Tibial artery (tissue), 4 donors: ENCODE data around the gene SLC24A3.

Experiments used
- DNase-seq, 2 donors: peaks; one replicate each; pipeline ENCODE4 v3.0.0-alpha.2; 2019
- H3K27ac ChIP-seq, 2 donors: fragments of 200-600 bp; sonication (generic) in 1 of 2; 1 replicate in 1 of 2; 2 replicates in 1 of 2; pipeline ENCODE4 v1.5.1; 2018 to 2019; ENCODE audit warnings: mild to moderate bottlenecking in 1 of 2
- H3K27me3 ChIP-seq, 2 donors: fragments of 200-600 bp; sonication (generic) in 1 of 2; one replicate each; pipeline versions ENCODE4 v1.5.1 to v1.6.0; 2016 to 2019
- H3K36me3 ChIP-seq, 3 donors: fragments of 200-600 bp; sonication (generic) in 2 of 3; one replicate each; pipeline ENCODE4 v1.5.1; 2016 to 2019; ENCODE audit warnings: mild to moderate bottlenecking in 2 of 3
- H3K4me1 ChIP-seq, 4 donors: fragments of 200-600 bp; sonication (generic) in 2 of 4; 1 replicate in 3 of 4; 2 replicates in 1 of 4; pipeline ENCODE4 v1.5.1; 2016 to 2019
- H3K4me3 ChIP-seq, 2 donors: fragments of 200-600 bp; sonication (generic) in 1 of 2; 1 replicate in 1 of 2; 2 replicates in 1 of 2; pipeline ENCODE4 v1.5.1; 2018 to 2019; ENCODE audit warnings: mild to moderate bottlenecking in 2 of 2
- H3K9me3 ChIP-seq, 3 donors: fragments of 200-600 bp; sonication (generic) in 1 of 3; one replicate each; pipeline ENCODE4 v1.5.1; 2016 to 2019
- CTCF ChIP-seq, 2 experiments: fragments of 200-600 bp in 1 of 2; fragments of 450-650 bp in 1 of 2; IDR thresholded peaks; one replicate each; pipeline ENCODE4 v1.5.1; 2017 to 2019; ENCODE audit warnings: antibody characterized with exemption in 2 of 2, mild to moderate bottlenecking in 1 of 2, moderate library complexity in 1 of 2
- intact Hi-C: fragments of 100-400 bp; cut with DNase I; formaldehyde crosslinking; loops from one replicate; pipeline ENCODE4 v1.15.0; 2023; ENCODE audit warnings: low total_unique reads

SLC24A3 gene

GRCh38 chr20:19713822-19714578 is 501.6 kb downstream of the SLC24A3 start:
- no peak for DNase-seq
- Histone ChIP-seq H3K27me3 (no peaks in the 10 kb centered on the region), H3K9me3 (no peaks in the 10 kb centered on the region), H3K27ac (no peak overlapping the region), H3K36me3 (peaks cover 3 to 6% (median 5%) of the 10 kb centered on the region in 3 donors), H3K4me3 (no peak overlapping the region), H3K4me1 (peaks cover 0 to 8% (median 3%) of the 10 kb centered on the region in 4 donors)
- intact Hi-C loops, result no loop called here
- no peak for TF ChIP-seq CTCF (IDR thresholded peaks at IDR 0.05)

GRCh38 chr20:19714579-19714840 is 502.1 kb downstream of the SLC24A3 start:
- peaks cover 0 to 8% (median 3%) of the 10 kb centered on the region in 4 donors for H3K4me1 ChIP-seq
- no peak for TF ChIP-seq CTCF (IDR thresholded peaks at IDR 0.05)
- H3K9me3 ChIP-seq, result no peaks in the 10 kb centered on the region
- DNase-seq, result no peak
- no peak overlapping the region for H3K27ac ChIP-seq
- H3K36me3 ChIP-seq, result peaks cover 3 to 6% (median 5%) of the 10 kb centered on the region in 3 donors
- no peaks in the 10 kb centered on the region for H3K27me3 ChIP-seq
- intact Hi-C loops, result no loop called here
- no peak overlapping the region for H3K4me3 ChIP-seq

GRCh38 chr20:19715986-19716385 is 503.5 kb downstream of the SLC24A3 start:
- no peaks in the 10 kb centered on the region for H3K27me3 ChIP-seq
- no peak overlapping the region for H3K27ac ChIP-seq
- no peak for DNase-seq
- no peak overlapping the region for H3K4me3 ChIP-seq
- intact Hi-C loops, result no loop called here
- no peak for TF ChIP-seq CTCF (IDR thresholded peaks at IDR 0.05)
- H3K9me3 ChIP-seq, result no peaks in the 10 kb centered on the region
- no peaks in the 10 kb centered on the region for H3K4me1 ChIP-seq
- peaks cover 3 to 6% (median 6%) of the 10 kb centered on the region in 3 donors for H3K36me3 ChIP-seq

- H3K36me3 ChIP-seq, result peaks cover 3 to 23% (median 6%) of the 10 kb centered on the region in 3 donors
- no peaks in the 10 kb centered on the region for H3K9me3 ChIP-seq
- no peak overlapping the region for H3K4me3 ChIP-seq
- intact Hi-C loops, result no loop called here
- H3K4me1 ChIP-seq, result no peaks in the 10 kb centered on the region
- no peak for DNase-seq
- H3K27me3 ChIP-seq, result no peaks in the 10 kb centered on the region
- no peak for TF ChIP-seq CTCF (IDR thresholded peaks at IDR 0.05)
- no peak overlapping the region for H3K27ac ChIP-seq
These were observed 506.4 kb downstream of the SLC24A3 start for GRCh38 chr20:19718880-19719279.

- Histone ChIP-seq H3K4me1 (peaks cover 0 to 5% (median 1%) of the 10 kb centered on the region in 4 donors), H3K36me3 (peaks cover under 1 to 18% (median 6%) of the 10 kb centered on the region in 3 donors), H3K9me3 (no peaks in the 10 kb centered on the region), H3K27me3 (no peaks in the 10 kb centered on the region), H3K4me3 (no peak overlapping the region), H3K27ac (no peak overlapping the region)
- TF ChIP-seq CTCF (IDR thresholded peaks at IDR 0.05), result no peak
- intact Hi-C loops, result no loop called here
- DNase-seq, result no peak
These were observed 508.5 kb downstream of the SLC24A3 start for GRCh38 chr20:19720991-19721390.
